PC-9 (cell line): ENCODE results near the gene EIF5B. TPM values are rescaled to one million over a fixed set of nuclear protein-coding genes. Genes with fewer than 3 reads are reported as not detected.

Experiments used
- BruUV-seq: library from RNA; stranded (reverse); fragments of 400-500 nt; replicated peaks from 2 replicates; lab custom pipeline; 2021; lab: Mats Ljungman, UMichigan
- CTCF ChIA-PET: fragments of 300-600 bp; sonication (Branson Sonifier 250); formaldehyde crosslinking; loops from one replicate; lab custom pipeline; 2022; ENCODE audit warnings: antibody characterized with exemption; lab: Charles Lee
- POLR2A ChIA-PET: fragments of 300-600 bp; sonication (Branson Sonifier 250); formaldehyde crosslinking; loops from one replicate; lab custom pipeline; 2022; ENCODE audit warnings: antibody characterized with exemption; ENCODE audit not compliant: unreplicated experiment; lab: Charles Lee
- DNase-seq, 2 experiments: peaks; one replicate each; pipeline versions ENCODE4 v3.0.0 to v3.0.0-alpha.2; 2015 to 2022; ENCODE audit warnings: mixed read lengths in 1 of 2
- H2AFZ ChIP-seq: fragments of 200-600 bp; sonication (generic); 2 replicates; pipeline ENCODE4 v1.8.1; 2017; ENCODE audit warnings: antibody characterized with exemption
- H3F3A ChIP-seq: fragments of 200-600 bp; sonication (generic); 2 replicates; pipeline ENCODE4 v1.8.1; 2017; ENCODE audit warnings: antibody characterized with exemption, mild to moderate bottlenecking, low read depth; ENCODE audit not compliant: insufficient read depth
- H3K27ac ChIP-seq: fragments of 200-600 bp; sonication (generic); 2 replicates; pipeline ENCODE4 v1.6.1; 2016; ENCODE audit warnings: mixed run types
- H3K27me3 ChIP-seq: fragments of 200-600 bp; sonication (generic); 2 replicates; pipeline ENCODE4 v1.6.1; 2016; ENCODE audit warnings: low read depth, mixed run types; ENCODE audit not compliant: insufficient read depth
- H3K36me3 ChIP-seq: fragments of 200-600 bp; sonication (generic); 2 replicates; pipeline ENCODE4 v1.6.1; 2016; ENCODE audit warnings: low read depth, mixed run types
- H3K4me1 ChIP-seq: fragments of 200-600 bp; sonication (generic); replicated peaks from 2 replicates; pipeline ENCODE4 v1.6.1; 2016; ENCODE audit warnings: mixed run types; ENCODE audit not compliant: insufficient read depth
- H3K4me2 ChIP-seq: fragments of 200-600 bp; sonication (generic); 2 replicates; pipeline ENCODE4 v1.6.1; 2017; ENCODE audit warnings: mixed run types
- H3K4me3 ChIP-seq: fragments of 200-600 bp; sonication (generic); 2 replicates; pipeline ENCODE4 v1.6.1; 2016; ENCODE audit warnings: mixed run types
- H3K79me2 ChIP-seq: fragments of 200-600 bp; sonication (generic); 2 replicates; pipeline ENCODE4 v1.6.1; 2017; ENCODE audit warnings: low read depth, mixed run types
- H3K9me2 ChIP-seq: fragments of 200-600 bp; sonication (generic); 2 replicates; pipeline ENCODE4 v1.8.1; 2017; ENCODE audit warnings: mild to moderate bottlenecking; ENCODE audit not compliant: insufficient read depth
- H3K9me3 ChIP-seq: fragments of 200-600 bp; sonication (generic); 2 replicates; pipeline ENCODE4 v1.8.1; 2016; ENCODE audit warnings: low read depth; ENCODE audit not compliant: insufficient read depth
- H4K20me1 ChIP-seq: fragments of 200-600 bp; sonication (generic); 2 replicates; pipeline ENCODE4 v1.8.1; 2017; ENCODE audit not compliant: insufficient read depth
- CTCF ChIP-seq: fragments of 200-600 bp; sonication (generic); conservative IDR thresholded peaks from 2 replicates; pipeline ENCODE4 v1.6.1; 2017; ENCODE audit warnings: mixed run types, antibody characterized with exemption, mild to moderate bottlenecking, moderate library complexity
- EZH2 ChIP-seq: fragments of 200-600 bp; sonication (generic); IDR thresholded peaks from 2 replicates; pipeline ENCODE4 v1.8.0; 2017; ENCODE audit warnings: antibody characterized with exemption, low read depth
- intact Hi-C: fragments of 100-400 bp; cut with micrococcal nuclease; formaldehyde crosslinking; loops from one replicate; pipeline ENCODE4 v1.10.0; 2022; ENCODE audit not compliant: unreplicated experiment
- total RNA-seq: library from RNA; stranded (reverse); gene quantifications from 2 replicates; pipeline ENCODE4 v1.2.3, GENCODE V29; 2021

The EIF5B gene
- total RNA-seq, 1 experiment from 2014 or later: 56.7 TPM

GRCh38 chr2:99398303-99398702, 61.1 kb downstream of the EIF5B start:
- BruUV-seq: no TSS peak
- H3K4me2 ChIP-seq: no peak overlapping the region
- H3F3A ChIP-seq: peaks cover 22% of the 10 kb centered on the region
- no peaks in the 10 kb centered on the region for H3K9me2 ChIP-seq
- H3K4me1 ChIP-seq: no peaks in the 10 kb centered on the region
- no peak overlapping the region for H3K27ac ChIP-seq
- no peak overlapping the region for H3K4me3 ChIP-seq
- no peaks in the 10 kb centered on the region for H3K79me2 ChIP-seq
- H4K20me1 ChIP-seq: peaks cover under 1% of the 10 kb centered on the region; the same call in 1 of the 2 replicates
- peaks cover 63% of the 10 kb centered on the region for H3K36me3 ChIP-seq
- CTCF ChIA-PET: no interaction called here
- H3K27me3 ChIP-seq: no peaks in the 10 kb centered on the region
- TF ChIP-seq CTCF (no peak), EZH2 (no peak)
- POLR2A ChIA-PET: no interaction called here
- no peaks in the 10 kb centered on the region for H3K9me3 ChIP-seq
- intact Hi-C loops: no loop called here
- DNase-seq: no peak
- H2AFZ ChIP-seq: no peak overlapping the region

GRCh38 chr2:99399063-99399462, 61.9 kb downstream of the EIF5B start:
- no peaks in the 10 kb centered on the region for H3K9me2 ChIP-seq
- no peak overlapping the region for H3K27ac ChIP-seq
- H2AFZ ChIP-seq: no peak overlapping the region
- H3K4me2 ChIP-seq: no peak overlapping the region
- no peak overlapping the region for H3K4me3 ChIP-seq
- TSS peak; percentile 10 for BruUV-seq
- ChIA-PET POLR2A (no interaction called here), CTCF (no interaction called here)
- 0 out of 2 replicates have a peak, but pooled peaks cover under 1% of the 10 kb centered on the region for H3K4me1 ChIP-seq
- intact Hi-C loops: no loop called here
- no peak for TF ChIP-seq EZH2
- TF ChIP-seq CTCF: no peak
- peaks cover 5% of the 10 kb centered on the region; the same call in 1 of the 2 replicates for H4K20me1 ChIP-seq
- peaks cover 28% of the 10 kb centered on the region for H3F3A ChIP-seq
- no peak for DNase-seq
- H3K9me3 ChIP-seq: no peaks in the 10 kb centered on the region
- H3K27me3 ChIP-seq: no peaks in the 10 kb centered on the region
- peaks cover 61% of the 10 kb centered on the region for H3K36me3 ChIP-seq
- no peaks in the 10 kb centered on the region for H3K79me2 ChIP-seq

GRCh38 chr2:99399795-99400194, 62.6 kb downstream of the EIF5B start:
- Histone ChIP-seq H3K9me3 (no peaks in the 10 kb centered on the region), H3K27ac (no peak overlapping the region), H3K9me2 (no peaks in the 10 kb centered on the region), H3K4me2 (no peak overlapping the region), H4K20me1 (peaks cover 5% of the 10 kb centered on the region; the same call in 1 of the 2 replicates), H3F3A (peaks cover 35% of the 10 kb centered on the region), H3K27me3 (no peaks in the 10 kb centered on the region), H3K79me2 (no peaks in the 10 kb centered on the region), H3K4me1 (peaks cover 8% of the 10 kb centered on the region), H3K36me3 (peaks cover 60% of the 10 kb centered on the region), H2AFZ (no peak overlapping the region), H3K4me3 (no peak overlapping the region)
- intact Hi-C loops: no loop called here
- DNase-seq: no peak
- CTCF ChIA-PET: no interaction called here
- POLR2A ChIA-PET: no interaction called here
- no peak for TF ChIP-seq EZH2
- TF ChIP-seq CTCF: no peak
- no TSS peak for BruUV-seq
